ENCODE results near the gene IGFBP6.
A peak's percentile ranks its signal among the peaks of the same experiment; 100 is the strongest.

Gene IGFBP6

DNA sequence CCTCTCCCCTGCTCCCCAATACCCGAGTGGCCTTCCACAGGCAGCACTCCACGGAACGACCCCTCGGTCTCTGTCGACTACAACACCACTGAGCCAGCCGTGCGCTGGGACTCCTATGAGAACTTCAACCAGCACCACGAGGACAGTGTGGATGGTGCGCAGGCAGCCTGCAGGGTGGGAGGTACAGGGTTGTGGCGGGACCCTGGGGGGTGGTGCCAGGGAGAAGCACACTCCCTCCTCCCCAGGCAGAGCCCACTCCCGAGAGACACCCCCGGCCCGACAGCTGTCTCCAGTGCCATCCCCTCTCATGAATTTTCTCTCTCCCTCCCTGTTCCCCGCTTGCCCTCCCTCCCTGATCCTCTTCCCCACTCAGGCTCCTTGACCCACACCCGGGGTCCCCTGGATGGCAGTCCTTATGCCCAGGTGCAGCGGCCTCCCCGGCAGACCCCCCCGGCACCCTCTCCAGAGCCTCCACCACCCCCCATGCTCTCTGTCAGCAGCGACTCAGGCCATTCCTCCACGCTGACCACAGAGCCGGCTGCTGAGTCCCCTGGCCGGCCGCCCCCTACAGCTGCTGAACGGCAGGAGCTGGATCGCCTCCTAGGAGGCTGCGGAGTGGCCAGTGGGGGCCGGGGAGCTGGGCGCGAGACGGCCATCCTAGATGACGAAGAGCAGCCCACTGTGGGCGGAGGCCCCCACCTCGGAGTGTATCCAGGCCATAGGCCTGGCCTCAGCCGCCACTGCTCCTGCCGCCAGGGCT lies 38.6 kb upstream of the IGFBP6 start:
- in situ Hi-C loops (cut with HindIII; ENCODE audit: low pct_ligation_motif_present, low pct_unique_long_range_greater_than_20kb, low sequenced_read_pairs): no loop called here
- DNase-seq: no peak

GRCh38 chr12:53059434-53060063 lies 37.9 kb upstream of the IGFBP6 start:
- in situ Hi-C loops (cut with HindIII; ENCODE audit: low pct_ligation_motif_present, low pct_unique_long_range_greater_than_20kb, low sequenced_read_pairs): no loop called here
- DNase-seq: no peak

DNA sequence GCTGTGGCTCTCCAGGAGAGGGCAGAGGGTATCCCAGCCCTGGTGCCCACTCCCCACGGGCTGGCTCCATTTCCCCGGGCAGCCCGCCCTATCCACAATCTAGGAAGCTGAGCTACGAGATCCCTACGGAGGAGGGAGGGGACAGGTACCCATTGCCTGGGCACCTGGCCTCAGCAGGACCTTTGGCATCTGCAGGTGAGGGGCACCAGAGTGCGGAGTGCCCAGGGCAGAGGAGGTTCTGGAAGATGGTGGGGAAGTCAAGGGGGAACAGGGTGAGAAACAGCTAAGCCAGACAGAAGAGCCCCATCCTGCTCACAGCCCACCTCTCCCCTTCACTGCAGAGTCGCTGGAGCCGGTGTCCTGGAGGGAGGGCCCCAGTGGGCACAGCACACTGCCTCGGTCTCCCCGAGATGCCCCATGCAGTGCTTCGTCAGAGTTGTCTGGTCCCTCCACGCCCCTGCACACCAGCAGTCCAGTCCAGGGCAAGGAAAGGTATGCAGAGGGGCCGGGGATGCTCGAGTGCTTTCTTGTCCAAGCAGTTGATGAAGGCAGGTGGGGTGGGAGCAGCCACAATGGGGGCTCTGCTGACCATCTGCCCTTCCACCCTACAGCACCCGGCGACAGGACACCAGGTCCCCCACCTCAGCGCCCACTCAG lies 37.3 kb upstream of the IGFBP6 start:
- in situ Hi-C loops (cut with HindIII; ENCODE audit: low pct_ligation_motif_present, low pct_unique_long_range_greater_than_20kb, low sequenced_read_pairs): no loop called here
- no peak for DNase-seq

DNA sequence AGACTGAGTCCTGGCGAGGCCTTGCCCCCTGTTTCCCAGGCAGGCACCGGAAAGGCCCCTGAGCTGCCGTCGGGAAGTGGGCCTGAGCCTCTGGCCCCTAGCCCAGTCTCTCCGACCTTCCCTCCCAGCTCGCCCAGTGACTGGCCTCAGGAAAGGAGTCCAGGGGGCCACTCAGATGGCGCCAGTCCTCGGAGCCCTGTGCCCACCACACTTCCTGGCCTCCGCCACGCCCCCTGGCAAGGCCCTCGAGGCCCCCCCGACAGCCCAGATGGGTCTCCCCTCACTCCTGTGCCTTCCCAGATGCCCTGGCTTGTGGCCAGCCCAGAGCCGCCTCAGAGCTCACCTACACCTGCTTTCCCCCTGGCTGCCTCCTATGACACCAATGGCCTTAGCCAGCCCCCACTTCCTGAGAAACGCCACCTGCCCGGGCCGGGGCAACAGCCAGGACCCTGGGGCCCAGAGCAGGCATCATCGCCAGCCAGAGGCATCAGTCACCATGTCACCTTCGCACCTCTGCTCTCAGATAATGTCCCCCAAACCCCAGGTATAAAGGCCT lies 36.7 kb upstream of the IGFBP6 start:
- in situ Hi-C loops (cut with HindIII; ENCODE audit: low pct_ligation_motif_present, low pct_unique_long_range_greater_than_20kb, low sequenced_read_pairs): no loop called here
- DNase-seq: no peak

DNA sequence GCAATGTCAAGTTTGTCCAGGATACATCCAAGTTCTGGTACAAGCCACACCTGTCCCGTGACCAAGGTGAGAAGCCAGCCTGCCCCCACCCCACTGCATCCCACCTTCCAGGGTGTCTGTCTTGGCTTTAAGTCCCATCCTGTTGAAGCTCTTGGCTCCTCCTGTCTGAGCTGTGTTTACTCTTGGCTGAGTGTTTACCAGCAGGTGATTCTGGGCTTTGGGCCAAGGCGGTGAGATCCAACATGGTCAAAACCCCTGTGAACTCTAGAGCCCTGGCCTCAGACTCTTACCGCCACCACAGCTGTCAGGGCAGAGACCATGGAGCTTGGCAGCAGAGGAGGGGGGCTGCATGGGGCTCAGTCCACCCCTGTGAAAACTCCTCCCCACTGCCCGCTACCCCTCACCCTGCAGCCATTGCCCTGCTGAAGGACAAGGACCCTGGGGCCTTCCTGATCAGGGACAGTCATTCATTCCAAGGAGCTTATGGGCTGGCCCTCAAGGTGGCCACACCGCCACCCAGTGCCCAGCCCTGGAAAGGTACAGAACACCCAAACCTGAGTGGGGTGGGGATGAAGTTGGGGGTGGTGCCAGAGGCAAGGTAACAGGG lies 36.0 kb upstream of the IGFBP6 start:
- in situ Hi-C loops (cut with HindIII; ENCODE audit: low pct_ligation_motif_present, low pct_unique_long_range_greater_than_20kb, low sequenced_read_pairs): no loop called here
- peak; percentile 24 for DNase-seq

- in situ Hi-C loops (cut with HindIII; ENCODE audit: low pct_ligation_motif_present, low pct_unique_long_range_greater_than_20kb, low sequenced_read_pairs): no loop called here
- no peak for DNase-seq
Observed at GRCh38 chr12:53062011-53062961, 35.2 kb upstream of the IGFBP6 start.

GRCh38 chr12:53062977-53063707 lies 34.3 kb upstream of the IGFBP6 start:
- in situ Hi-C loops (cut with HindIII; ENCODE audit: low pct_ligation_motif_present, low pct_unique_long_range_greater_than_20kb, low sequenced_read_pairs): no loop called here
- DNase-seq: no peak

DNA sequence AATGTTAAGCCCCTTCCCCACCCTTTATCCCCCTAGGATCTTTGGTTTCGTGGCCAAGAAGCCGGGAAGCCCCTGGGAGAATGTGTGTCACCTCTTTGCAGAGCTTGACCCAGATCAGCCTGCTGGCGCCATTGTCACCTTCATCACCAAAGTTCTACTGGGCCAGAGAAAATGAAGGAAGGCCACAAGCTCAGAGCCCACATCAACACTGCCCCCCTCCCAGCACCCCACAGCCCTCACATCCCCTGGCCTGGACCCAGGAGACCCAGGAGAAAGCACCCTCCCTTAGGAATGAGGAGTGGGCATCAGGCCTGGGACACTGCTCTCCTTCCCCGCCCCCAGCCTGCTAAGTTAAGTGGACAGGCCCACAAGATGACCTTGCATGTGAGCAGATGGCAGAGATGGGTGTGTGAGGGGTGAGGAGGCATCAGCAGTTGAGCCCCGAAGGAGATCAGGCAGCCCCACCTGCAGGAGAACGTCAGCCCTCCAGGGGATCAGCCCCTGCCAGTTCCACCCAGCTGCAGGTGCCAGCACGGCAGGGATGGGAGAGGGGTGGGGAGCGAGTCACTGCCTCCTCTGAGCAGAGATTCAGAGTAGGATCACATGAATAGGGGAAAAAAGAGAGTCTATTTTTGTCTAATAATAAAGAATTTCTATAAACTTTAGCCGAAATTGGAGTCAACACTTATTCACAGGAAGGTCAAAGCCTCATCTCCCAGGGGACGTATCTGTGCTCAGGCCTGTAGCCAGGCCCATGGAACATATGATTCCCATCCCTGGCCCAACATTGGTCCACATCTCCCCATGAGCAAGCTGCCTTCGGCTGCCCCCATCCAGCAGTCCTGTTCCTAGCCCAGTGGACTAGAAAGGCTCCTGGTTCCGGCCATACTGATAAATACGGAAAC lies 33.5 kb upstream of the IGFBP6 start:
- DNase-seq: peak; percentile 43

GRCh38 chr12:53064613-53065436 lies 32.6 kb upstream of the IGFBP6 start:
- in situ Hi-C loops (cut with HindIII; ENCODE audit: low pct_ligation_motif_present, low pct_unique_long_range_greater_than_20kb, low sequenced_read_pairs): no loop called here
- no peak for DNase-seq

More for the DNA sequence above, 33.5 kb upstream of the IGFBP6 start:
- in situ Hi-C loops (cut with HindIII; ENCODE audit: low pct_ligation_motif_present, low pct_unique_long_range_greater_than_20kb, low sequenced_read_pairs): no loop called here

DNA sequence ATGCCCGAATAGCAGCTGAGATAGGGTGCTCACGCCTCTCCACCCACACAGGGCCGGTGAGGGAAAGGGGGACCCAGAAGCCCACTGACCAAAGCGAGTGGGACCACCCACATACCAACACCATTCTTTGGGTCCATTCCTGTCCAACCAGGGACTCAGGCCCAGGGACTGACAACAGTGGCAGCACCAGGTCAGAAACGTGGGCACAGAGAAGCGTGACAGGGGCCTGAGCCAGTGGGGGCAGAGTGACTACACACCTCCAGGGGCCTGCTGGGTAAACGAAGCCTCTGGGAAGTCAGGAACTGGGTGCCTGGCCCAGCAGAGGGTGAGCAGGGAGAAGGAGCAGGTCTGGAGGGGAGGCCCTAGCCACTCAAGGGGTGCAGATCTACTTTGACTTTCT lies 32.0 kb upstream of the IGFBP6 start:
- no peak for DNase-seq
- in situ Hi-C loops (cut with HindIII; ENCODE audit: low pct_ligation_motif_present, low pct_unique_long_range_greater_than_20kb, low sequenced_read_pairs): no loop called here

DNA sequence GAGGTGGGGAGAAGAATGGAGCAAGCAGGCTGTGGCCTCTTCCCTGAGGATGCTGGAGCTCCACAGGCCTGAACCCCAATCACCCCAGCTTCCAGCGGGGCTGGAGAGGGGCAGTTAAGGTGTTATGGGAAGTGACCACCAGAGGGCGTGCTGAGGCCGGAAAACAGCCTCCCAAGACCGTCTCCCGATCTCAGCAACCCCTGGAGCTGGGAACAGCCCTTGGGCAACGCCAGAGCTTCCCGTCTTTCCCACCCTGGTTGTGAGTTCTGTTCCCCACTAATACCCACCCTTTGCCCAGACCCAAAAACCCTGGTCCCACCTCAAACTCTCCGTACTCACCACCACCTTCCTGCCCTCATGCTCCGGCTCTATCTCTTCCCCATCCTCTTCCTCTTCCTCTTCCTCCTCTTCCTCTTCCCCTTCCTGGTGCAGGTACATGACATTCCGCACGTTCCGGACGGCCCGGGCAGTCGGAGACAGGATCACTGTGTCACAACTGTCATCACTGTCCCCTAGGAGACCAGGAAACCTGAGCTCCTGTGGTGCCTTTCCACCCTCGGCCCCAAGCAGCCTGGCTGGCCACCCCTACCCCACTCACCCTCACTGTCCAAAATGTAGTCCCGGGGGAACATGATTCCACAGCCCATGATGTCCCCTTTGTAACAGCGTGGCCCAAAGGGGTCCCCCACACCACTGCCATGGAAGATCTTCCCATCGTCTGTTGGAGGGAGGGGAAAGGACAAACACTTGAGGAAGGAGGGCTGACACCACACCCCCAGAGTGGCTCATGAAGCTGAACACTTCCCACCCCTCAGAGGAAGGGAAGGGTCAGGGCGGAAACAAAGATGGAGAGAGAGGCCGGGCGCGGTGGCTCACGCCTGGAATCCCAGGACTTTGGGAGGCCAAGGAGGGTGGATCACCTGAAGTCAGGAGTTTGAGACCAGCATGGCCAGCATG lies 31.2 kb upstream of the IGFBP6 start:
- peak; percentile 86 for DNase-seq
- in situ Hi-C loops (cut with HindIII; ENCODE audit: low pct_ligation_motif_present, low pct_unique_long_range_greater_than_20kb, low sequenced_read_pairs): no loop called here

DNA sequence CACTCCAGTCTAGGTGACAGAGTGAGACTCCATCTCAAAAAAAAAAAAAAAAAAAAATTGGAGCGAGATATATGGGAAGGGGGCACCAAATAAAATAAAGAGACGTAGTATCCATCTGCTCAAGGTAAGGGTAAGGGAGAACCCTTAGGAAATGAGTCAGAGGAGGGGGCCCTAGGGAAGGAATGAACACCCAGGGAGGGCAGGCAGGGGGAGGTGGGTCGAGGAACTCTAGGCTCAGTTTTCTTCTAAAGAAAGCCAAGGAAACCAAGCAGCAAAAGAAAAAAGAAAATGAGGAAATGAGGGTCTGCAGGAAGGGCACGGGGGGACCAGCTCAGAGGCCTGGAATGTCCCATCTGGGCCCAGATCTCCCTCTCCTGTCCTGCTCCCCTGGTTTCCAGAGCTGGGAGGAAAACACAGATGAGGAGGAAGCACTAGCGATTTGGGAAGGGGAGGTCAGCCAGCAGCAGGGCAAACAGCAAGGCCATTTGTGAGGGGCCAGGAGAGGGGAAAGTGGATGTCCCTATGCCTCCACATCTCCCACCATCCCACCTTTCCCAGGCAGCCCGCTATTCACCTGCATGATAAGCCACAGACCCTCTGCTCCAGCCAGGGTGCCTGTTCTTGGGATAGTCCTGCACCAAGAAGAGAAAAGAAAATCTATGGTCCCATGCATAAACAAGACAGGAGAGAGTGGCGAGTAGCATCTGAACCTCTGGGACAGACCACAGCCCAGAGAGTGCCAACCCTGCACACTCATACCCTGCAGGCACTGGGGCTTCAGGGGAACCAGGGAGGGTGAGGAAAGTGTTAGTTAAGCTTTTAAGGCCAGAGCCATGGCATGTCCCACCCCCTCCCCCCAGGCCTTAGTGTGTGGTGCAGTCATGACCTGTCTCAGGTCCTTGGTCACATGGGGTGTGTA lies 30.1 kb upstream of the IGFBP6 start:
- DNase-seq: no peak
- in situ Hi-C loops (cut with HindIII; ENCODE audit: low pct_ligation_motif_present, low pct_unique_long_range_greater_than_20kb, low sequenced_read_pairs): no loop called here

GRCh38 chr12:53067993-53068770 lies 29.3 kb upstream of the IGFBP6 start:
- no peak for DNase-seq
- in situ Hi-C loops (cut with HindIII; ENCODE audit: low pct_ligation_motif_present, low pct_unique_long_range_greater_than_20kb, low sequenced_read_pairs): no loop called here
